ENCODE measurements around the gene SYMPK. TPM values are rescaled to one million over a fixed set of nuclear protein-coding genes. Genes with fewer than 3 reads are reported as not detected.

The SYMPK gene
- 47.0 and 48.7 TPM in 2 replicates for total RNA-seq

GRCh38 chr19:45862564-45863334 lies at the start of gene SYMPK:
Gene SYMPK (minus strand): TSS chr19:45863147. CDS start chr19:45854495, 8,652 bp downstream.

DNA sequence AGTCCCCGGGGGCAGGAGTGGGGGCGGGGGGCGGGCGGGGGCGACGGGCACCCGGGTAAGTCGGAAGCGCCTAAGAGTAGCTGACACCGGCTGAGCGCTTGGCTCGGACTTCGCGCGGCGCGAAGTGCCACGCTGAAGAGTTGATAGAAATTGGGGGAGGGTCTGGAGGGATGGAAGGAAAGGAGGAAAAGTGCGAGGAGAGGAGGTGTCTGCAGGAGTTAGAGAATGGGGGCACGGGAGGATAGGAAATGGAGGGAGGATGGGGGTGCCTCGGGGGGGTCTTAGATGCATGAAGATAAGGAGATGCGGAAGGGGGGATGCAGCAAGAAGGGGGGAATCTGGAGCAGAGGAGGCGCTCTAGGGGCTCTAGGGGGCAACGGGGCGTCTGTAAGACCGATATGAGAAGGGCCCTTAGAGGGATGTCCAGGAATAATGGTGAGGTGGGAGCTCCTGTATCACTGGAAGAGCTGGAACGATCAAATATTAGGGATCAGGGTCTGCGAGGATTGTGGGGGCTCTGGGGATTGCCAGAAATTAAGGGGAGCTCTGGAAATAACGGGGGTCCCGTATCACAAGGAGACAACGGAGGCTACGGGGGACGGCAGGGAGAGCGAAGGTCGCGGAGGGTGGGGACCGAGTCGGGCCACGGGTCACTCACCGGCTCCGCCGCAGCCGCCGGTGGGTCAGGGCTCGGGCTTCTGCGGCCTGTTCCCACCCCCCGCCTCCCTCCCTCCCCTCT lies 39.1 kb upstream of the SYMPK start, which contains the start of gene MYPOP:
TSS of gene MYPOP (minus strand) at position 702 of the 739 bp plus-strand sequence. CDS start 840 bp downstream, outside the sequence.

DNA sequence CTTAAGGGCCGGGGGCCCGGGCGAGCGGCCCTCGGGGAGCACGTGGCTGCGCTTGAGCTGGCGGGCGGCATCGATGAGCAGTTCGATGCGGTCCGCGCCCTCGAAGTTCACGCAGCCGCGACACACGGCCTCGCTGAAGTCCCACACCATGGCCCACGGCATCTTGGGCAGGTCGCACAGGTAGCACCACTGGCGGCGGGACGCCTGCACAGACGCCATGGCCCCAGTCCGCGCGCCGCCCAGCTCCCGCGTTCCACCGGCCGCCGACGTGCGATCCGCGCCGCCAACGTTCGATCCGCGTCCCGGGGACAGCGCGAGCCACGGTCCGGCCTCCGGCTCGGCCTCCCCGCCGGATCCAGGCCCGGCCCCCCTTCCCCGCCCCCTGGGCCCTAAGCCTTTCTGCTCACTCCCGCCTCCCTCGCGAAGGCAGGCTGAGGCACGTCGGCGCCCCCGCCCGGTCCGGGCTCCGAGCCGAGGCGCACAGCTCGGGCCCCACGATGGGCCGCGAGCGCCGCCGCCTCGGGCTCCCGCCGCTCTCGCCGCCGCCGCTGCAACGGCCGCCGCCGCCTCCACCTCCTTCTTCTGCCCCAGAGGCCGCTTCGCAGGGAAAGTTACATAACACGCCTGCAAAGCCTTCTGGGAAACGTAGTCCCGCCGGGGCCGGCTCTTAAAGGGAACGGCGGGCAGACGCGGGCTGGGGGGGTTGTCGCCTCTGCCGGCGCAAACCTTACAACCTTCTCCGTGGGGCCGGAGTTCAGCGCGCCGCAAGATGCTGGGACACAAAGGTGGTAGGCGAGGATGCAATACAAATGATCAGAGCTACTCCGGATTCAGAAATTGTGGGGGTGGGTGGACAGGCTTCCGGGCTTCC lies 22.8 kb upstream of the SYMPK start, which contains the start of gene IRF2BP1:
TSS of gene IRF2BP1 (minus strand) at position 586 of the 871 bp plus-strand sequence. CDS start at position 219, 367 bp downstream.

GRCh38 chr19:45863840-45864628 lies 1.1 kb upstream of the SYMPK start, which contains the start of gene FOXA3:
Gene FOXA3 (plus strand): TSS chr19:45864326. CDS start chr19:45864457, 131 bp downstream.

GRCh38 chr19:45814851-45815480 lies 48.0 kb downstream of the SYMPK start, which contains the start of gene RSPH6A:
Gene RSPH6A (minus strand): TSS chr19:45815308. CDS start chr19:45815176, 132 bp downstream.

GRCh38 chr19:45792470-45793177 lies 70.3 kb downstream of the SYMPK start, which contains the start of gene DMWD:
Gene DMWD (minus strand): TSS chr19:45792845. CDS start chr19:45792756, 89 bp downstream.

DNA sequence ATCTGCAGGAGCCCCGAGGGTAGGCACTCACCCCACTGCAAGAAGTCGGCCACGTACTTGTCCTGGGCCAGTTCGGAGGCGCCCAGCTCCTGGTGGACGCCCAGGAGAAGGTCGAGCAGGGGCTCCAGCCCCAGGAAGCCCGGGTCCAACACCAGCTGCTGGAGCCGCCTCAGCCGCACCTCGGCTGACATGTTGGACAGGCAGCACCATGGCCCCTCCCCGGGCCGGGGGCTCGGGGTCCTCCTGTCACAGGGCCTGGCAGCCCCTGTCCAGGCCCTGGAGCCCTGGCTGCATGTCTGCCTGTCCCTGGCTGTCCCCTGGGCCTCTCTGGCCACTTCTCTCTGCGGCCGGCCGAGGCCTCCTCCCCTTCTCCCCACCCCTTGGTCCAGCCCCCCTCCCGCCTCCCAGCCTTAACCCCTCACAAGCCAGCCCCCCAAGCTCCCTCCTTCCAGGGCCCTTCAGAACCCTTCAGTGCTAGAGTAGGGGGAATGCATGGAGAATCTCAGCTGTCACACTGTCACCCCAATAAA lies 80.7 kb downstream of the SYMPK start, which contains the start of gene DMPK:
TSS of gene DMPK (minus strand) at position 329 of the 530 bp plus-strand sequence. CDS start at position 191, 138 bp downstream.

DNA sequence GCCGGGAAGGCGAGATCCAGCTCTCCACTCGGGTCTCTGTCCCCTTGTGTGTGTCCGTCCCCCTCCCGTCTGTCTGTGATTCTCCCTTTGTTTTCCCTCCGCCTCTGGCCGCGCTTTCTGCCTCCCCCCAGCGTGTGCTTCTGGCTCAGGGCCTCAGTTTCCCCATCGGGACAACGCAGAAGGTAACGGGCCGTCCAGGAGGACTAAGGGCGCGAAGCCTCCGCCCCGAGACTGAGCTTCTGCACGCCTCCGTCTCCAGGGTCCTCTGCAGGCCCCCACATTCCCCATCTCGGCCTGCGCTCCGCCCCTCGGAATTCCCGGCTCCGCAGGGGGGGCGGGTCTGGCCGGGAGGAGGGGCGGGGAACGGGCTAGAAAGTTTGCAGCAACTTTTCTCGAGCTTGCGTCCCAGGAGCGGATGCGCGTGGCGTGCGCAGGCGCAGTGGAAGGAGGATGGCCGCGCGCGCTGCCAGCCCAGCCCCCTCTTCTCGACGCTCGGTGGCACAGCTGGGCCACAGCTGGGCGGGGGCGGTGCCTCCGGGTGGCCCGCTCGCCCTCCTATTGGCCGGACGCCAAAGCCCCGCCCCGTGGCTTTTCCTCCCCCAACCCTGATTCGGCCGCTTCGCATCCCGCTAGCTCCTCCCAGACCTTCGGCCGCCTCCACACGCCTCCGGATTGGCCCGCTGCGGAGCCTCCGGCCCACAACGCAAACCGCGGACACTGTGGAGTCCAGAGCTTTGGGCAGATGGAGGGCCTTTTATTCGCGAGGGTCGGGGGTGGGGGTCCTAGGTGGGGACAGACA lies 93.8 kb downstream of the SYMPK start, which contains the start of gene SIX5:
TSS of gene SIX5 (minus strand) at position 269 of the 799 bp plus-strand sequence. CDS start 408 bp downstream, outside the sequence.

Other genes with a start within 250 kb of the SYMPK start
- gene EML2, start 223.8 kb downstream of the SYMPK start, total RNA-seq, result 18.3 and 18.9 TPM in 2 replicates
- not detected in 2 replicates for gene GIPR, start 194.9 kb downstream of the SYMPK start, total RNA-seq
- 409 and 447 TPM in 2 replicates for gene SNRPD2, start 171.2 kb downstream of the SYMPK start, total RNA-seq
- gene QPCTL, start 170.5 kb downstream of the SYMPK start, total RNA-seq, result 14.6 and 17.1 TPM in 2 replicates
- gene FBXO46, start 132.3 kb downstream of the SYMPK start, total RNA-seq, result 7.7 and 9.8 TPM in 2 replicates
- not detected in 2 replicates for gene MEIOSIN, start 129.7 kb downstream of the SYMPK start, total RNA-seq
- 8.6 and 9.2 TPM in 2 replicates for gene SIX5, start 93.9 kb downstream of the SYMPK start, total RNA-seq
- gene DMPK, start 80.7 kb downstream of the SYMPK start, total RNA-seq, result 8.5 and 11.2 TPM in 2 replicates
- gene DMWD, start 70.3 kb downstream of the SYMPK start, total RNA-seq, result 32.8 and 33.2 TPM in 2 replicates
- not detected in 2 replicates for gene RSPH6A, start 47.8 kb downstream of the SYMPK start, total RNA-seq
- not detected in 2 replicates for gene FOXA3, start 1.2 kb upstream of the SYMPK start, total RNA-seq
- 22.0 and 22.6 TPM in 2 replicates for gene IRF2BP1, start 23.0 kb upstream of the SYMPK start, total RNA-seq
- gene MYPOP, start 39.5 kb upstream of the SYMPK start, total RNA-seq, result 1.4 and 3.1 TPM in 2 replicates
- not detected in 2 replicates for gene NANOS2, start 51.6 kb upstream of the SYMPK start, total RNA-seq
- gene NOVA2, start 110.7 kb upstream of the SYMPK start, total RNA-seq, result 9.7 and 10.4 TPM in 2 replicates
- 10.4 and 12.1 TPM in 2 replicates for gene CCDC61, start 132.3 kb upstream of the SYMPK start, total RNA-seq
- gene PGLYRP1, start 159.9 kb upstream of the SYMPK start, total RNA-seq, result not detected in 2 replicates
- gene IGFL4, start 177.9 kb upstream of the SYMPK start, total RNA-seq, result not detected in 2 replicates